ENCODE data around the gene RSRC2.

Gene RSRC2

DNA sequence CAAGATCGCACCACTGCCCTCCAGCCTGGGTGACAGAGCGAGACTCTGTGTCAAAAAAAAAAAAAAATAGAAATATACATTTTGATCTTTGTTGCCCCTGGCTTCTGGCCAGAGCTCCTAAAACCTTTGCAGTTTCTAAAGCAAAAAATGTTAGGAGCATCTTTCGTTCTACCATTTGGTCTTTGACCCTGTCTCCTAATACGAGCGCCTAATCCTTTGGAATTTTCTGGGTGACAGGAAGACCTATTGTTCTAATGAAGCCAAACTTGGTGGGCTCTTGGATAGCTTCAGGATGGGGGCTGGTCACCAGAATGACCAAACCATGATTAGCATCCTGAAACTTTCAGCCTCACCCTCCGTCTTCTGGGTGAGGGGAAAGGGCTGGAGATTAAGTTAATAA, 72.0 kb downstream of the RSRC2 start:
- Histone ChIP-seq H3K9ac (ENCODE audit: insufficient read length, low read depth) (no peak overlapping the region), H3K4me1 (ENCODE audit: insufficient read depth, insufficient read length) (peaks cover 4% of the 10 kb centered on the region), H3K27me3 (ENCODE audit: insufficient read depth, insufficient read length) (no peaks in the 10 kb centered on the region), H3K4me3 (ENCODE audit: insufficient read length, low read depth) (no peak overlapping the region), H3K9me3 (ENCODE audit: insufficient read depth, low read length) (no peaks in the 10 kb centered on the region), H3K36me3 (ENCODE audit: insufficient read depth, insufficient read length, low read length) (no peaks in the 10 kb centered on the region)
- no peak for TF ChIP-seq YY1 (IDR thresholded peaks at IDR 0.05; ENCODE audit: insufficient read depth, insufficient read length)
- no peak for TF ChIP-seq ZNF274 (IDR thresholded peaks at IDR 0.05; ENCODE audit: low read depth, low read length)
- TF ChIP-seq SUZ12 (IDR thresholded peaks at IDR 0.05; ENCODE audit: extremely low read depth, insufficient read depth, insufficient read length), result no peak
- no peak for DNase-seq (ENCODE audit: low read depth, low spot score)

DNA sequence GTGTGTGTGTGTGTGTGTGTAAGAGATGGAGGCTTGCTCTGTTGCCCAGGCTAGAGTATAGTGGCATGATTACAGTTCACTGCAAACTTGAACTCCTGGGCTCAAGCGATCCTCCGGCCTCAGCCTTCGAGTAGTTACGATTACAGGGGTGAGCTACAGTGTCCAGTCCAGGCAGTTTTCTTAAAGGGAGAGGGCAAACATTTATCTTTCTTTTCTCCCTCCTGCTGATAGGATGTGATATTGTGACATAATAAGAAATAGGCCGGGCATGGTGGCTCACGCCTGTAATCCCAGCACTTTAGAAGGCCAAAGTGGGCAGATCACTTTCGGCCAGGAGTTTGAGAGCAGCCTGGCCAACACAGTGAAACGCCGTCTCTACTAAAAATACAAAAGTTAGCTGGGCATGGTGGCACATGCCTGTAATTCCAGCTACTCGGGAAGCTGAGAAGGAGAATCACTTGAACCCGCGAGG, 72.5 kb downstream of the RSRC2 start:
- no peaks in the 10 kb centered on the region for H3K9me3 ChIP-seq (ENCODE audit: insufficient read depth, low read length)
- DNase-seq (ENCODE audit: low read depth, low spot score), result no peak
- no peak overlapping the region for H3K9ac ChIP-seq (ENCODE audit: insufficient read length, low read depth)
- H3K4me1 ChIP-seq (ENCODE audit: insufficient read depth, insufficient read length), result peaks cover 4% of the 10 kb centered on the region
- no peaks in the 10 kb centered on the region for H3K36me3 ChIP-seq (ENCODE audit: insufficient read depth, insufficient read length, low read length)
- no peak for TF ChIP-seq YY1 (IDR thresholded peaks at IDR 0.05; ENCODE audit: insufficient read depth, insufficient read length)
- TF ChIP-seq SUZ12 (IDR thresholded peaks at IDR 0.05; ENCODE audit: extremely low read depth, insufficient read depth, insufficient read length), result no peak
- TF ChIP-seq ZNF274 (IDR thresholded peaks at IDR 0.05; ENCODE audit: low read depth, low read length), result no peak
- no peaks in the 10 kb centered on the region for H3K27me3 ChIP-seq (ENCODE audit: insufficient read depth, insufficient read length)
- H3K4me3 ChIP-seq (ENCODE audit: insufficient read length, low read depth), result no peak overlapping the region

All from NT2/D1 (cell line).